NCI-H2227 treated with DMSO at 0.1 percent for 48 hours (cell line): ENCODE measurements around the gene ZNF747.
"Not testable (repeated sequence)": the region's sequence is repeated elsewhere in the genome, so short reads cannot be mapped to it uniquely, and the experiment has no call there.

Experiments used
- DNase-seq: peaks from one replicate; lab custom pipeline; 2025; lab: John Stamatoyannopoulos, UW

ZNF747 gene

DNA sequence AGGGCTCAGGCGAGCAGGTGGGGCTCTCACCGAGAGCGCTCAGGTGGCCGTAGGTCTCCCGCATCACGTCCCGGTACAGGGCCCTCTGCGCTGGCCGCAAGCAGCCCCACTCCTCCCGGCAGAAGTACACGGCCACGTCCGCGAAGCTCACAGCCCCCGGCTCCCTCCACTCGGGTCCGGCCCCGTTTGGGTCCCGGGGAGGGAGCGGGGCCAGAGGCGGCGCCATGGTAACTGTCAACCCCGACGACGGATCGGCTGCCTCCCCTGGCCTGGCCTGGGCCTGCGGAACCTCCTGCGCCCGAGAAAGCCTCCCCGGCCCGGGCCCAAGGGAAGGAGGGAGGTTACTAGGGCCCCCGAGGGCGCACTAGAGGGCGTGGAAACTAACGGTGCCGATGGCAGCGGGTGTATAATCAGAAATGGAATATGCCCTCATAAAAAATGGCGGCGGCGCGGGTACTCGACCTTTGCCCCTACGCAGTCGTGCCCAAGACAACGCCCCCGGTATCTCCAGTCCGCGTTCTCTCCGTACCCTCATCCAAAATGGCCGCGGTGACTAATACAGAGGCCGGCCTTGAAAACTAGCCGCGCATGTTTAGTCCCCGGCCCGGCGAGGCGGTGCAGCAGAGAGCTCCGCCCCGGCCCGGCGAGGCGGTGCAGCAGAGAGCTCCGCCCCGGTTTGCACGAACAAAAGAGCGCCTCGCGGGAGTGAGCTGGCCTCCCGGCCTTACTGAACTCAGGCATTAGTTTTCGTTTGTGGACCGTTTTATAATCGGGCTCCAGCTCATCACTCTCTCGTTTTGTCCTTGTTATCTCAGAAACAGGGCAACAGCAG is 23.5 kb upstream of the ZNF747 start, which contains the start of gene ZNF764:
TSS of gene ZNF764 (minus strand) at position 418 of the 832 bp plus-strand sequence. CDS start at position 226, 192 bp downstream.
- DNase-seq = peak; percentile 97

DNA sequence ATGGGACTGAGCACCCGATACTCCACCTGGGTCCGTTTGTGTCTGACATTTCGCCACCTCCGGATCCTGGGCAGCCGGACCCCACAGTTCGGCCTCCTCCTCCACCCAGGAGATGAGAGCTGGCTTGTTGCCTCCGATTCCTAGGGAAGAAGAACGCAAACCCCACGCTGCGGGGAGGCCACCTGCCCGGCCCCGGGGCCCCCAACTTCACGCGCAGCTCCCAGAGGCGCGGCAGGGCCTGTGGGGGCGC is 23.0 kb upstream of the ZNF747 start:
- DNase-seq = no peak

DNA sequence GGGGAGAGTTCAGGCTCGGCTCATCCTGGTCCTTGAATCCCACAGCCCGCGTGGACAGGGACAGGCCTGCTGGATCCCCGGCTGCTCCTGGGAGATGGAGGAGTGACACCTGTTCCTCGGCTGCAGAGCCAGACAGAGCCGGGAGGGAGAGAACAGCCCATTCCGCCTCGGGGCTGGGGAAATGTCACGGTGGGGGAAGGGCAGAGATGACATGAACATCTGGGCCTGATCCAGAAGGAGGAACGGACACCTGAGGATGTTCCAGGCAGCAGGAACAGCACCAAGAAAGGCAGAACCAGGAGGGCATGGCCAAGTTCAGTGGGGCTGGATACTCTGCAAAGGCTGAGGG is 21.4 kb upstream of the ZNF747 start:
- DNase-seq = no peak

DNA sequence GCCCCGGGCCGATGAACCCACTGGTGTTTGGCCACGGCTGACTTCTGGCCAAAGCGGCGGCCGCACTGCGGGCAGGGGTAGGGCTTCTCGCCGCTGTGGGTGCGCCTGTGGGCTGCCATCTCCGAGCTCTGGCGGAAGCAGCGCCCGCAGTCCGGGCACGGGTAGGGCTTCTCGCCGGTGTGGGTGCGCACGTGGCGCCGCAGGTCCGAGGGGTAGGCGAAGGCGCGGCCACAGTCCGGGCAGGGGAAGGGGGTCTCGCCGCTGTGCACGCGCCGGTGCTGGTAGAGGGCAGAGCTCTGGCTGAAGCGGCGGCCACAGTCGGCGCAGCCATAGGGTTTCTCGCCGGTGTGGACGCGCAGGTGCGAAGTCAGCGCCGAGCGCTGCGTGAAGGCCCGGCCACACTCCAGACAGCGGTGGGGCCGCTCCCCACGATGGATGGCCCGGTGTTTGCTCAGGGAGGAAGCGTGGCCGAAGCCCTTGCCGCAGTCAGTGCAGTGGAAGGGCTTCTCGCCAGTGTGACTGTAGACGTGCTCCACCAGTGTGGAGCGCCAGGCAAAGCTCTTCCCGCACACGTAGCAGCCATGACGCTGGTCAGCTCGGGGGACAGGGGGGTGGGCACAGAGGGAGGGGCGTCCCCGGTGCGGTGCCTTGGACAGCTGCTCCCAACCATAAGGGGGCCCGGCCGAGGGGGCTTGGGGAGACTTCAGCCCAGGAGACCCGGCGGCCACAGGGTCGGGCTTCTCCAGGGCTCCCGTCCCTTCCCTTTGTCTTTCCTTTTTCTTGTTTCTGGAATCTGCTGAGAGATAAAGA is 20.9 kb upstream of the ZNF747 start:
- DNase-seq = no peak

DNA sequence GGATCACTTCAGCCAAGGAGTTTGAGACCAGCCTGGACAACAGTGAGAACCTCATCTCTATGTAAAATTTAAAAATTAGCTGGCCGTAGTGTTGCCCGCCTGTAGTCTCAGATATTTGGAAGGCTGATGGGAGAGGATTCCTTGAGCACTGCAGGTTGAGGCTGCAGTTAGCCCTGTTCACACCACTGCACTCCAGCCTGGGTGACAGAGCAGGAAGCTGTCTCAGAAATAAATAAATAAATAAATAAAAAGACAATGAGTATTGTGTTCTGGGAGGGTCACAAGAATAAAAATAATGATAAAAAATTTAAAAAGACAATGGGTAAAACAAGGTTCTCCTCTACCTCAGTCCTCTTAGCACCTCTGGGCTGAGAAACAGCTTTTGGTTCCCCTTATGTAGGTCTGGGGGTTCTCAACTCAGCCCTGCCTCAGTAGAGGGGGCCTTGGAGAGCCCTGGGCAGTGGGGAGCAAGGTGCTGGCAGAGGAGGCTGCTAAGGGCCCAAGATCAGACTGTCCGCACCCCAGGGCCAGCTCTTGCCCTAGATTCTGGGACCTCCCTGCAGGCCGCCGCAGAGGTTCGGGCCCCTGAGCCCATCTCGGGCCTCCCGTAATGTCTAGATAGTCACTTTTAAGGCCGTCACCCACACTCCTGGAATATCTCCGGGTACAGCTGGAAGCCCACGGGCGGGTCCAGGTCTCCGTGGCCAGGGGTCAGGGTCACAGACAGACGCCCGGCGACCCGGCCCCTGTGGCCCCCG is 20.1 kb upstream of the ZNF747 start:
- DNase-seq = no peak

DNA sequence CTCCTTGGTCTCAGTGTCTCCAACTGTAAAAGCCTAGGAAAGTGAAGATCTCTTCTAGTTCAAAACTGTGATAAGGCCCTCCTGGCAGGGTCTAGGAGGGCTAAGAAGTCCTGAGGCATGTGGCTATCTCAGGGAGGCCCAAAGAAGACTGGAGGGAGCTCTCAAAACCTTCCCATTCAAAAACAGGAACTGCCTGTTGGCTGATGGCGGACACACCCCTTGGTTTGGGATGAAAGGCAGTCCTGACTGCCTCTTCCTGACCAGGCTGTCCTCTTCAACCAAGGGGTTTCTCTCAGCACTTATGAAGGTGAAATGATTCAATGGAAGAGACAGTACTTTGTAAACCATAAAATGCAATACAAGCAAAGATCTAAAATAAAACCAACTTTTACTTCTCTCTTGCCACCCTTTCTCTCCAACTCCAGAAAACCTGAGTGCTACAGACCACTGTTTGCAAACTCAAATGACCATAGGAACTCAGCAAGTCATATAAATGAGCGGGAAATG is 18.8 kb upstream of the ZNF747 start:
- no peak for DNase-seq

DNA sequence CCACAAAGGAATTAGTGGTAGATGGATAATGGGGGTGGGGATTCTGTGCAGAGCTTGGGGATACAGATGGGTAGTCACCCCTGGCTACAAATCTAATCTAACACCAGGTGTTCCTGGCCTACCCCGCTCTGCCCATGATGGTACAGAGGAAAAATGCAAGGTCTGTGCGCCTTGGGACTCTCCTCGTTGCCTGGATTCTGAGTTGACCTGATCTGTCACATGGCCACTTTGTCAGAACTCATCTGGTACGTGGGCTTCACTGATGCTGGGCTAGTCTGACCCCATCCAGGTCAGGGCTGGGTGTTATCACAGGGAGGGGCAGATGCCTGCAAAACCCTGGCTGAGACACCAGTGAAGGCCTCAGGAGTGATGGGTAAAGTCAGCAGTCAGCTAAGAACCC is 18.3 kb upstream of the ZNF747 start:
- DNase-seq = no peak

DNA sequence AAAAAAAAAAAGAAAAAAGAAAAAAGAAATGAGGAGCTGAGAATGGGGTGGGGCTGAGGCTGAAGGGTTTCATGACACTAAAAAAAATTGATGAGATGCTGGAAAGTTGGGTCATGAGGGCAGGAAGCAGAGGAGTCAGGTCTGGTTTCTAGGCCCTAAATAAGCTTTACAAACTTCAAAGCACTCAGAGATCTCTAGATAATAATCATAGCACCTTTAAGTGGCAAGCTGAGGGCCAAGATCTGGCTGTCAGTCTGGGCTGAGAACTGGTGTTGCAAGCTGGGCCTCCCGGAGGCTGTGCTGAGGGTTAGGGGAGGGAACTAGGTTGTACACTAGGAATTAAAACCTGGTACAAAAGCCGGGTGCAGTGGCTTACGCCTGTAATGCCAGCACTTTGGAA is 17.1 kb upstream of the ZNF747 start:
- DNase-seq = no peak

DNA sequence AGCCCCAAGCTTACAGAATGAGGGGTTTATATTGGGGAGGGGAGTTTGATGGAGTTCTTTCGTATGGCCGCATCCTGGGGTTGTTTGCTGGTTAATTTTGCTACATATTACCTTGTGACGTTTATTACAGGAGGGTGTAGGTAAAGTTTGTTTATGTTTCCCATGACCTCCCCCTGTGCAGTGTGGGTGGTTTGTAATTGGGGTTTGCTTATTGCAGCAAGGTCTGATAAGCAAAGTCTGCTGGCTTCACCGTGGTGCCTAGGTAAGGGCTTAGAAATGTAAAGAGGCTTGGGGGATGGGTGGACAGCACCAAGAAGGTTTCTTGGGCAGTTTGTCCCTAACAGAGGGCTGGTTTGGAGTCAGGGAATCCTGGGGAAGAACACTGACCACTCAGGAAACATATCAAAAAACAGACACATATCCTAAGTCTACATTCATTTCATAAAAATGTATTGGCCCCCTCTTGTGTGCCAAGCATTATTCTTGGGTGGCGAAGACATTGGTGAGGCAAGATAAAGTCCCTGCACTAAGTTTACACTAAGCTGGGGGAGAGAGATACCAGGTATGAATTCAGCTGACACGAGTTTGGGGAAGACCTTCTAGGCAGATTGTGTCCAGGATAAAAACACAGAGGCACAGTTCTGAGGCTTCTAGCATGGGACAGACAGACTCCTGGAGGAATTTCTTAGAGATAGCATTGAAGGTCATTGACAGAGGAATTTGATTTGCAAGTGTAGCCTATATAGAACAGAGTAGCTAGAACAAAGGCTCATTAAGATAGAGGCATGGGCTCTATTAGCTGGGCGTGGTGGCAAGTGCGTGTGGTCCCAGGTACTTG is 14.0 kb upstream of the ZNF747 start:
- DNase-seq = no peak

DNA sequence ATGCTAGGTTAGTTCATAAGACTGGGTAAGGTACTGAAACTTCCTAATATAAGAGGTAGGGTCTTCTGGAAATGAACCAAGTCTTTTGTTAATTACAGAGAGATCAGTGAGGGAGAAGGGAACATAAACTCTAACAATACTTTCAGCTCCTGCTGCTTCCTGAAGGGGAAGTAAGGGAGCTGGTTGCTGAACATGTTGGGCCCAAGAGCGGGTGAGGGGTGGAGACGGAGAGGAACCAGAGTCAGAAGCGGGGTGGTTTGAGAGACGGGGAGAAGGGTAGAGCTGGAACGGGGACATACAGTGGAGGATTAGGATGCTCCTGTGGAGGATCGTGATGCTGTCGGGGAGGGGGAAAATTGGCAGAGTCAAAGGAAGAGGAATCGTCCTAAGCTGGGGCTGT is 11.5 kb upstream of the ZNF747 start:
- DNase-seq = no peak

DNA sequence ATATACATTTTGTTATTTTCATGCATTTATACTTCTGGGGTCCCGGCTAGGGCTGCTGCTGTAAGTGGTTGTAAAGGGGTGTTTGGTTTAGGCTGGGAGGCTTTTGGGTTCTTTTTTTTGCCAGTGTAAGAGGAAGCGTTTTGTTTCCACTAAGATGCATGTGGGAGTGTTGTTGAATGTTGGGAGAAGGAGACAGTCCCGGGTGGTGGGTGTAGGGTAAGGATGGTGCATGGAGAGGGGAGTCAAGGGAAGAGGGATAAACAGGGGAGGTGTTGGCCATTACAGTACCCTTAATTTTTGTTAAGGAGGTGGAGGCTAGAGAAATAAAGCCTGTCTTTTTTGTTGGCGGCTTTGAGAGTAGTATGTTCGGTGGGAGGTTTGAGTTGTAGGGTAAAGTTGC is 8.4 kb upstream of the ZNF747 start:
- no peak for DNase-seq

DNA sequence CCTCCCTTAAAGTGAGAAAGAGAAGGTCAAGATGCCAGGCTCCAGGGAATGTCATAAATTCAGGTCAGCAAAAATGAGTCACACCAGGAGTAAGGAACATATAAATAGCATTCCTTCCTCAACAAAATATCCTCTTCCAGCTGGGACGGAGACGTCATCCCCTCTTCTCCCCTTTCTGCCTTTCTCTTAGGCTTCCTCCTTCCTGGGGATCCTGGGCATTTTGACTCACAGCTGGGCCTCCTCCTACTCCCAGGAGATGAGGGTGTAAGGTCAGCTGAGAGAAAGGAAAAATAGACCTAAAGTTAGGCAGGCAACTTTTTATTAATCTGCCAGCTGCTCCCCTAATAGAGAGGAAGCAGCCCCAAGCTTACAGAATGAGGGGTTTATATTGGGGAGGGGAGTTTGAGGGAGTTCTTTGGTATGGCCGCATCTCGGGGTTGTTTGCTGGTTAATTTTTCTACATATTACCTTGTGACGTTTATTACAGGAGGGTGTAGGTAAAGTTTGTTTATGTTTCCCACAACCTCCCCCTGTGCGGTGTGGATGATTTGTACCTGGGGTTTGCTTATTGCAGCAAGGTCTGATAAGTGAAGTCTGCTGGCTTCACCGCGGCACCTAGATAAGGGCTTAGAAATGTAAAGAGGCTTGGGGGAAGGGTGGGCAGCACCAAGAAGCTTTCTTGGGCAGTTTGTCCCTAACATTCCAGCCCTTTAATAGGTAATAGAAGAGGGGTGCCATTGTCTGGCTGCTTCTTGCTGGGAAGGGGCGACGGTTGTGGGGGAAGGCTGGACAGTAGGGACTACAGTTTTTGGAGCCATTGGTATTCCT is 7.1 kb upstream of the ZNF747 start:
- DNase-seq = no peak

DNA sequence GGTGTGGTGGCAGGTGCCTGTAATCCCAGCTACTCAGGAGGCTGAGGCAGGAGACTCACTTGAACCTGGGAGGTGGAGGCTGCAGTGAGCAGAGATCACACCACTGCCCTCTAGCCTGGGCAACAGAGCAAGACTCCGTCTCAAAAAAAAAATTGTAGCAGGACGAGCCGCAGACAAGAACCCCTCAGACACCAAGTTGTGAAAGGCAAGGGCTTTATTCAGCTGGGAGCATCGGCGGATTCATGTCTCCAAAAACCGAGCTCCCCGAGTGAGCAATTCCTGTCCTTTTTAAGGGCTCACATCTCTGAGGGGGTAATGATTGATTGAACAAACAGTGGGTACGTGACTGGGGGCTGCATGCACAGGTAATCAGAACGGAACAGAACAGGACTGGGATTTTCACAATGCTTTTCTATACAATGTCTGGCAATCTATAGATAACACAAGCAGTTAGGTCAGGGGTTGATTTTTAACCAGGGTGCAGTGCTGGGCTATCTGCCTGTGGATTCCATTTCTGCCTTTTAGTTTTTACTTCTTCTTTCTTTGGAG is 6.3 kb upstream of the ZNF747 start:
- DNase-seq = not testable (repeated sequence)

DNA sequence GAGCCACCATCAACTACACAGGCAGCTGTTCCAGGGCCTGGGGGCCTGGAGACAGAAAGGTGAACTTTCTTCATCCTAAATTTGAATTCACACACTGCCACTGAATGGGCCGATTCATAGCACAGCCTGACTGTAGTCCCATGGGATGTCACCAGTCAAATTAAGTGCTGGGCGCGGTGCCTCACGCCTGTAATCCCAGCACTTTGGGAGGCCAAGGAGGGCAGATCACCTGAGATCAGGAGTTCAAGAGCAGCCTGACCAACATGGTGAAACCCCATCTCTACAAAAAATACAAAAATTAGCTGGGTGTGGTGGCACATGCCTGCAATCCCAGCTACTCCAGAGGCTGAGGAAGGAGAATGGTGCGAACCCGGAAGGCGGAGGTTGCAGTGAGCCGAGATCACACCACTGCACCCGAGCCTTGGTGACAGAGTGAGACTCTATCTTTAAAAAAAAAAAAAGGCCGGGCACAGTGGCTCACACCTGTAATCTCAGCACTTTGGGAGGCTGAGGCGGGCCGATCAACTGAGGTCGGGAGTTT is 5.4 kb upstream of the ZNF747 start:
- not testable (repeated sequence) for DNase-seq

DNA sequence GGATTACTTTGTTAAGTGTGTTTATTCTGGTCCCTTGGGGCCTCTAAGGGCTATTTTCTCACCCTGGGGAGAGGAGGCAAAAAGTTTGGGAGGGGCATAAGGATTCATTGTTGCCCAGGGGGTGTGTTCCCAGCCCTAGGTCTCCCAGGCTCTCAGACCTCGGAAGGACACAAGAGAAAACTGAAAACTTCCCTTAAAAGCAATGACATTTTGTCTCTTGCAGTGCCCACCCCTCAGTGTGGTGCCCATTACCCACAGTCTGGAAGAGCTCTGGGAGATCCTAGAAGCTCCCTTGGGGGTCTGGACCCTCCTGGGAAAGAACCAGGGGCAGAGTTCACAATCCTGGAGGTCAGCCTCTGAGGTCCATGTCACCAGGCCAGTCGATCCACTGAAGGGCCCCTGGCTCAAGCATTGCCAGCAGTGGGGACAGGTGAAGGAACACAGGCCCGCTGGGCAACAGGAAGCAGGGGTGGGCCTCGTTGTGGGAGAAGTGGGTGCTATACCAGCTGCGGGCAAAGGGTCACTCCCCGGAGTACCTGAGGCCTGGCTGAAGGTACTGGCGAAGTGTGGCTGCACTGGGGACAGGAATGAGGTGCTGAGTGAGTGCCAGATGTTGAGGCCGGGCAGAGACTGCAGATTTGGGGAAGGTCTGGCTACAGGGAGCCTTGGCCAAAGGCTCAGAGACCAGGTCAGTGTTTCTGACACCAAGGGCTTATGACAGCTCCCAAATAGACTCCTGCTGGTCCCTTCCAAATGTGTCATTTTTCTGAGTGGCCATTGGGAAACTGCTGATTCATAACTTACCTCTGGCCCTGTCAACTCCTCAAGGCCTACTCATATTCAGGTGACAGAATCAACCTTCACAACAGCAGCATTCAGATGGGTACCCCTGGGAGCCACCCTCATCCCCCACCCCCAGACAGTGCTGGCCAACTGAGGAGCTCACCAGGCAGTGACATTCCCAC is 4.6 kb upstream of the ZNF747 start:
- DNase-seq = no peak

DNA sequence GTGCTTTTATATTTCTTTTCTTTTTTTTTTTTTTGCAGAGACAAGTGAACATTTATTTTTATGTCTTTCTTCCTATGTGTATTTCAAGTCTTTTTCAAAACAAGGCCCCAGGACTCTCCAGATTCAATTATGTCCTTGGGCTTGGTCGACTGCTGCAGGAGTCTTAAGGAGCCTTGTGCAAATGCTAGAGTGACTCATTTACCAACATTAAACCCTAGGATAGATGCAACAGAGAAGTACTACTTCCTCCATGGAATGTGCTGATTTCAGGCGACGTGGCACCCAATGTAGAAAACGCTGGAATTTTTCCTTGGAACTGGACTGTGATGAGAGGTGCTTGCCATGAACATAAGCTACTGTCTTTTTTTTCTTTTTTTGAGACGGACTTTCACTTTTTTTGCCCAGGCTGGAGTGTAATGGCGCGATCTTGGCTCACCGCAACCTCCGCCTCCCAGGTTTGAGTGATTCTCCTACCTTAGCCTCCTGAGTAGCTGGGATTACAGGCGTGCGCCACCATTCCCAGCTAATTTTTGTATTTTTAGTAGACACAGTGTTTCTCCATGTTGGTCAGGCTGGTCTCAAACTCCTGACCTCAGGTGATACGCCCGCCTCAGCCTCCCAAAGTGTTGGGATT is 1.9 kb upstream of the ZNF747 start:
- not testable (repeated sequence) for DNase-seq

DNA sequence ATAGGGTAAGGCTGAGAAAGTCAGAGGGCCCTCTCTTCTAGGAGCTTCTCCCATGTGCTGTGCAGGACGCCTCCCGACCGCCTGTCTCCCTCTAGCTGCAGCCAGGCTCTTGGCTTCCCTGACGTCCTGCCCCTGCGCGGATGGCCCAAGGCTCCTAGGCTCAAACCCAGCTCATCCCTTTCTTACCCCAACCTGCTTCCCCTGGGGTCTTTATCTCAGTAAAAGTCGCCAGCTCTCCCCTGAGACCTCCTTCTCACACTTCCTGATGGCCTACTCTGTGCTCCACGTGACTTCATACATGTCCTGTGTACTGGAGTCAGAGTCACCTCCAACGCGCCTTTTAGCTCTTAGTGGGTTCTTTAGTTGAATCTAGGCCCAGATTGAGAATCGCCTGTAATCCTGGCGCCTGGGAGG is 1.1 kb upstream of the ZNF747 start:
- DNase-seq = no peak

DNA sequence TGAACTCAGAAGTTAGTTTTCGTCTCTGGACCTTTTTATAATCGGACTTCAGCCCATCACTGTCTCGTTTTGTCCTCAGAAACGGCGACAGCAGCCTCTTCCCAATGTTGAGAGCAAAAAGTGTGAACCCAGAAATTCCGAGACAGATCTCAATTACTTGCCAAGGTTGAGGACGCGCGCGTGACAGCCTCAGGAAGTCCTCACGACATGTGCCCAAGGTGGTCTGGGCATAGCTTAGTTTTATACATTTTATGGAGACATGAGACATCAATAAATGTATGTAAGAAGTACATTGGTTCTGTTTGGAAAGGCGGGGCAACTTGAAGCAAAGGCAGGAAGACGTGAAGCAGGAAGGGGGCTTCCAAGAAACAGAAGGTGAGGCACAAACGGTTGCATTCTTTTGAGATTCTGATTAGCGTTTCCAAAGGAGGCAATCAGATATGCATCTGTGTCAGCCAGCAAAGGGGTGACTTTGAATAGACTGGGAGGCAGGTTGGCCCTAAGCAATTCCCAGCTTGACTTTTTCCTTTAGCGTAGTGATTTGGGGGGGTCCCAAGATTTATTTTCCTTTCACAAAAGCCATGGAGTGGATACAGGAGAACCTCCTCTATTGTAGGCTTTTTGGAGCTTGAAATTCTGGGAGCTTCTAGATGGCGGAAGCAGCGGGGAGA is 583 bp upstream of the ZNF747 start:
- no peak for DNase-seq
